ENCODE data around the gene C1orf159. TPM values are rescaled to one million over a fixed set of nuclear protein-coding genes. Genes with fewer than 3 reads are reported as not detected.

Gene C1orf159
- total and polyA plus RNA-seq, 2 experiments from 2014 or later = 9.6 to 21.5 TPM

DNA sequence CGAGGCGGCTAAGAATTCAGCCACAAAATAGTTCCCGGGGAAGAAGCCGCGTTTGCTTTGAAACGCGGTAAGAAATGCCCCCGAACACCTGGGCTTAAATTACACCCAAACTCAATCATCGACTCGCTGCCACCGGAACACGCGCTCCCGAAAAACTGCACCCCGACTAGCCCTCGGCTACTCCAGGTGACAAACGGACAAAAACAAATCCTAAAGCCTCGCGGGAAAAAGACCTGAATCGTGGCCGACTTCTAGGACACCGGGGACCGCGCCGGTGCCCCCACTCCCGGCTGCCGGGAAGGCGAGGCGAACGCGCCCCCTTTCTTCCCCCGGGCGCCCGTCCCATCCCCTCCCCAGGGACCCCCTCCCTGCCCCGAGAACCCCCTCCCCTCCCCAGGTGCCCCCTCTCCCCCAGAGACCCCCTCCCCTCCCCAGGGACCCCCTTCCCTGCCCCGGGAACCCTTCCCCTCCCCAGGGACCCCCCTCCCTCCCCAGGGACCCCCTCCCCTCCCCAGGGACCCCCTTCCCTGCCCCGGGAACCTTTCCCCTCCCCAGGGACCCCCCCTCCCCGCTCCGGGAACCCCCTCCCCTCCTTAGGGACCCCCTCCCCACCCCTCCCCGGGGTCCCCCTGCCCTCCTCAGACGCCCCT, 628 bp downstream of the C1orf159 start:
- Mint-ChIP-seq H3K9me3 (peaks cover 14% of the 10 kb centered on the region), H3K27me3 (ENCODE audit: insufficient read depth, low read depth, poor library complexity) (peaks cover 22% of the 10 kb centered on the region), H3K36me3 (ENCODE audit: low read depth) (peaks cover 36% of the 10 kb centered on the region), H3K4me1 (peaks cover 19% of the 10 kb centered on the region), H3K27ac (no peak overlapping the region), H3K4me3 (peak overlapping the region; percentile 85)
- Histone ChIP-seq H3K4me3 (peak overlapping the region; percentile 71), H3K79me2 (replicated peaks; ENCODE audit: insufficient read depth) (peaks cover 10% of the 10 kb centered on the region), H3K27ac (ENCODE audit: low read depth) (no peak overlapping the region), H3K27me3 (ENCODE audit: insufficient read depth) (peaks cover 11% of the 10 kb centered on the region), H4K20me1 (replicated peaks; ENCODE audit: insufficient read depth) (0 out of 2 replicates have a peak, but pooled peaks cover 4% of the 10 kb centered on the region), H3K4me1 (ENCODE audit: insufficient read depth) (no peaks in the 10 kb centered on the region; the same call in 1 of the 2 replicates), H3F3A (replicated peaks; ENCODE audit: low read depth) (no peaks in the 10 kb centered on the region), H3K36me3 (ENCODE audit: insufficient read depth) (no peaks in the 10 kb centered on the region), H3K9me2 (ENCODE audit: insufficient read depth) (no peaks in the 10 kb centered on the region), H2AFZ (no peak overlapping the region), H3K4me2 (peak overlapping the region; percentile 93)
- ATAC-seq (no peak), DNase-seq (ENCODE audit: low spot score) (no peak)
- TF ChIP-seq NANOG (IDR thresholded peaks at IDR 0.05; ENCODE audit: borderline replicate concordance) = no peak
- TF ChIP-seq EZH2 (IDR thresholded peaks at IDR 0.05; ENCODE audit: low read depth, unreplicated experiment) = no peak
- TF ChIP-seq, protein P1, sequence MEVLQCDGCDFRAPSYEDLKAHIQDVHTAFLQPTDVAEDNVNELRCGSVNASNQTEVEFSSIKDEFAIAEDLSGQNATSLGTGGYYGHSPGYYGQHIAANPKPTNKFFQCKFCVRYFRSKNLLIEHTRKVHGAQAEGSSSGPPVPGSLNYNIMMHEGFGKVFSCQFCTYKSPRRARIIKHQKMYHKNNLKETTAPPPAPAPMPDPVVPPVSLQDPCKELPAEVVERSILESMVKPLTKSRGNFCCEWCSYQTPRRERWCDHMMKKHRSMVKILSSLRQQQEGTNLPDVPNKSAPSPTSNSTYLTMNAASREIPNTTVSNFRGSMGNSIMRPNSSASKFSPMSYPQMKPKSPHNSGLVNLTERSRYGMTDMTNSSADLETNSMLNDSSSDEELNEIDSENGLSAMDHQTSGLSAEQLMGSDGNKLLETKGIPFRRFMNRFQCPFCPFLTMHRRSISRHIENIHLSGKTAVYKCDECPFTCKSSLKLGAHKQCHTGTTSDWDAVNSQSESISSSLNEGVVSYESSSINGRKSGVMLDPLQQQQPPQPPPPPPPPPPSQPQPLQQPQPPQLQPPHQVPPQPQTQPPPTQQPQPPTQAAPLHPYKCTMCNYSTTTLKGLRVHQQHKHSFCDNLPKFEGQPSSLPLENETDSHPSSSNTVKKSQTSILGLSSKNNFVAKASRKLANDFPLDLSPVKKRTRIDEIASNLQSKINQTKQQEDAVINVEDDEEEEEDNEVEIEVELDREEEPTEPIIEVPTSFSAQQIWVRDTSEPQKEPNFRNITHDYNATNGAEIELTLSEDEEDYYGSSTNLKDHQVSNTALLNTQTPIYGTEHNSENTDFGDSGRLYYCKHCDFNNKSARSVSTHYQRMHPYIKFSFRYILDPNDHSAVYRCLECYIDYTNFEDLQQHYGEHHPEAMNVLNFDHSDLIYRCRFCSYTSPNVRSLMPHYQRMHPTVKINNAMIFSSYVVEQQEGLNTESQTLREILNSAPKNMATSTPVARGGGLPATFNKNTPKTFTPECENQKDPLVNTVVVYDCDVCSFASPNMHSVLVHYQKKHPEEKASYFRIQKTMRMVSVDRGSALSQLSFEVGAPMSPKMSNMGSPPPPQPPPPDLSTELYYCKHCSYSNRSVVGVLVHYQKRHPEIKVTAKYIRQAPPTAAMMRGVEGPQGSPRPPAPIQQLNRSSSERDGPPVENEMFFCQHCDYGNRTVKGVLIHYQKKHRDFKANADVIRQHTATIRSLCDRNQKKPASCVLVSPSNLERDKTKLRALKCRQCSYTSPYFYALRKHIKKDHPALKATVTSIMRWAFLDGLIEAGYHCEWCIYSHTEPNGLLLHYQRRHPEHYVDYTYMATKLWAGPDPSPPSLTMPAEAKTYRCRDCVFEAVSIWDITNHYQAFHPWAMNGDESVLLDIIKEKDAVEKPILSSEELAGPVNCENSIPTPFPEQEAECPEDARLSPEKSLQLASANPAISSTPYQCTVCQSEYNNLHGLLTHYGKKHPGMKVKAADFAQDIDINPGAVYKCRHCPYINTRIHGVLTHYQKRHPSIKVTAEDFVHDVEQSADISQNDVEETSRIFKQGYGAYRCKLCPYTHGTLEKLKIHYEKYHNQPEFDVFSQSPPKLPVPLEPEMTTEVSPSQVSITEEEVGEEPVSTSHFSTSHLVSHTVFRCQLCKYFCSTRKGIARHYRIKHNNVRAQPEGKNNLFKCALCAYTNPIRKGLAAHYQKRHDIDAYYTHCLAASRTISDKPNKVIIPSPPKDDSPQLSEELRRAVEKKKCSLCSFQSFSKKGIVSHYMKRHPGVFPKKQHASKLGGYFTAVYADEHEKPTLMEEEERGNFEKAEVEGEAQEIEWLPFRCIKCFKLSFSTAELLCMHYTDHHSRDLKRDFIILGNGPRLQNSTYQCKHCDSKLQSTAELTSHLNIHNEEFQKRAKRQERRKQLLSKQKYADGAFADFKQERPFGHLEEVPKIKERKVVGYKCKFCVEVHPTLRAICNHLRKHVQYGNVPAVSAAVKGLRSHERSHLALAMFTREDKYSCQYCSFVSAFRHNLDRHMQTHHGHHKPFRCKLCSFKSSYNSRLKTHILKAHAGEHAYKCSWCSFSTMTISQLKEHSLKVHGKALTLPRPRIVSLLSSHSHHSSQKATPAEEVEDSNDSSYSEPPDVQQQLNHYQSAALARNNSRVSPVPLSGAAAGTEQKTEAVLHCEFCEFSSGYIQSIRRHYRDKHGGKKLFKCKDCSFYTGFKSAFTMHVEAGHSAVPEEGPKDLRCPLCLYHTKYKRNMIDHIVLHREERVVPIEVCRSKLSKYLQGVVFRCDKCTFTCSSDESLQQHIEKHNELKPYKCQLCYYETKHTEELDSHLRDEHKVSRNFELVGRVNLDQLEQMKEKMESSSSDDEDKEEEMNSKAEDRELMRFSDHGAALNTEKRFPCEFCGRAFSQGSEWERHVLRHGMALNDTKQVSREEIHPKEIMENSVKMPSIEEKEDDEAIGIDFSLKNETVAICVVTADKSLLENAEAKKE (CRISPR knock-in tag; IDR thresholded peaks at IDR 0.05) = no peak
- TF ChIP-seq, protein P2, sequence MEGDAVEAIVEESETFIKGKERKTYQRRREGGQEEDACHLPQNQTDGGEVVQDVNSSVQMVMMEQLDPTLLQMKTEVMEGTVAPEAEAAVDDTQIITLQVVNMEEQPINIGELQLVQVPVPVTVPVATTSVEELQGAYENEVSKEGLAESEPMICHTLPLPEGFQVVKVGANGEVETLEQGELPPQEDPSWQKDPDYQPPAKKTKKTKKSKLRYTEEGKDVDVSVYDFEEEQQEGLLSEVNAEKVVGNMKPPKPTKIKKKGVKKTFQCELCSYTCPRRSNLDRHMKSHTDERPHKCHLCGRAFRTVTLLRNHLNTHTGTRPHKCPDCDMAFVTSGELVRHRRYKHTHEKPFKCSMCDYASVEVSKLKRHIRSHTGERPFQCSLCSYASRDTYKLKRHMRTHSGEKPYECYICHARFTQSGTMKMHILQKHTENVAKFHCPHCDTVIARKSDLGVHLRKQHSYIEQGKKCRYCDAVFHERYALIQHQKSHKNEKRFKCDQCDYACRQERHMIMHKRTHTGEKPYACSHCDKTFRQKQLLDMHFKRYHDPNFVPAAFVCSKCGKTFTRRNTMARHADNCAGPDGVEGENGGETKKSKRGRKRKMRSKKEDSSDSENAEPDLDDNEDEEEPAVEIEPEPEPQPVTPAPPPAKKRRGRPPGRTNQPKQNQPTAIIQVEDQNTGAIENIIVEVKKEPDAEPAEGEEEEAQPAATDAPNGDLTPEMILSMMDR (conservative IDR thresholded peaks at IDR 0.05; ENCODE audit: low read depth in 2 of 2) = no peak
- TF ChIP-seq ZNF114 (CRISPR knock-in tag; IDR thresholded peaks at IDR 0.05) = no peak
- no peak for TF ChIP-seq POLR2AphosphoS5 (IDR thresholded peaks at IDR 0.05; ENCODE audit: low read depth)
- no peak for TF ChIP-seq ZNF331 (CRISPR knock-in tag; IDR thresholded peaks at IDR 0.05; ENCODE audit: low read depth)
- no peak for TF ChIP-seq EZH2phosphoT487 (IDR thresholded peaks at IDR 0.05; ENCODE audit: unreplicated experiment)
- TF ChIP-seq, protein P3, sequence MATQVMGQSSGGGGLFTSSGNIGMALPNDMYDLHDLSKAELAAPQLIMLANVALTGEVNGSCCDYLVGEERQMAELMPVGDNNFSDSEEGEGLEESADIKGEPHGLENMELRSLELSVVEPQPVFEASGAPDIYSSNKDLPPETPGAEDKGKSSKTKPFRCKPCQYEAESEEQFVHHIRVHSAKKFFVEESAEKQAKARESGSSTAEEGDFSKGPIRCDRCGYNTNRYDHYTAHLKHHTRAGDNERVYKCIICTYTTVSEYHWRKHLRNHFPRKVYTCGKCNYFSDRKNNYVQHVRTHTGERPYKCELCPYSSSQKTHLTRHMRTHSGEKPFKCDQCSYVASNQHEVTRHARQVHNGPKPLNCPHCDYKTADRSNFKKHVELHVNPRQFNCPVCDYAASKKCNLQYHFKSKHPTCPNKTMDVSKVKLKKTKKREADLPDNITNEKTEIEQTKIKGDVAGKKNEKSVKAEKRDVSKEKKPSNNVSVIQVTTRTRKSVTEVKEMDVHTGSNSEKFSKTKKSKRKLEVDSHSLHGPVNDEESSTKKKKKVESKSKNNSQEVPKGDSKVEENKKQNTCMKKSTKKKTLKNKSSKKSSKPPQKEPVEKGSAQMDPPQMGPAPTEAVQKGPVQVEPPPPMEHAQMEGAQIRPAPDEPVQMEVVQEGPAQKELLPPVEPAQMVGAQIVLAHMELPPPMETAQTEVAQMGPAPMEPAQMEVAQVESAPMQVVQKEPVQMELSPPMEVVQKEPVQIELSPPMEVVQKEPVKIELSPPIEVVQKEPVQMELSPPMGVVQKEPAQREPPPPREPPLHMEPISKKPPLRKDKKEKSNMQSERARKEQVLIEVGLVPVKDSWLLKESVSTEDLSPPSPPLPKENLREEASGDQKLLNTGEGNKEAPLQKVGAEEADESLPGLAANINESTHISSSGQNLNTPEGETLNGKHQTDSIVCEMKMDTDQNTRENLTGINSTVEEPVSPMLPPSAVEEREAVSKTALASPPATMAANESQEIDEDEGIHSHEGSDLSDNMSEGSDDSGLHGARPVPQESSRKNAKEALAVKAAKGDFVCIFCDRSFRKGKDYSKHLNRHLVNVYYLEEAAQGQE (IDR thresholded peaks at IDR 0.05; ENCODE audit: unreplicated experiment) = no peak
- TF ChIP-seq, protein P4, sequence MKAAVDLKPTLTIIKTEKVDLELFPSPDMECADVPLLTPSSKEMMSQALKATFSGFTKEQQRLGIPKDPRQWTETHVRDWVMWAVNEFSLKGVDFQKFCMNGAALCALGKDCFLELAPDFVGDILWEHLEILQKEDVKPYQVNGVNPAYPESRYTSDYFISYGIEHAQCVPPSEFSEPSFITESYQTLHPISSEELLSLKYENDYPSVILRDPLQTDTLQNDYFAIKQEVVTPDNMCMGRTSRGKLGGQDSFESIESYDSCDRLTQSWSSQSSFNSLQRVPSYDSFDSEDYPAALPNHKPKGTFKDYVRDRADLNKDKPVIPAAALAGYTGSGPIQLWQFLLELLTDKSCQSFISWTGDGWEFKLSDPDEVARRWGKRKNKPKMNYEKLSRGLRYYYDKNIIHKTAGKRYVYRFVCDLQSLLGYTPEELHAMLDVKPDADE (IDR thresholded peaks at IDR 0.05) = no peak
- no peak for TF ChIP-seq JUNB (IDR thresholded peaks at IDR 0.05; ENCODE audit: unreplicated experiment)
- TF ChIP-seq CREB1 (CRISPR knock-in tag; IDR thresholded peaks at IDR 0.05; ENCODE audit: low read depth) = no peak
- no peak for TF ChIP-seq STAT1 (IDR thresholded peaks at IDR 0.05; ENCODE audit: unreplicated experiment)
